NCI-H524 (cell line): ENCODE data around the gene AKT1S1.
A peak's percentile ranks its signal among the peaks of the same experiment; 100 is the strongest.
"Not testable (repeated sequence)": the region's sequence is repeated elsewhere in the genome, so short reads cannot be mapped to it uniquely, and the experiment has no call there.

Experiments
- DNase-seq, 2 experiments: peaks; one replicate each; lab custom pipeline; 2025; lab: John Stamatoyannopoulos, UW

Gene AKT1S1

DNA sequence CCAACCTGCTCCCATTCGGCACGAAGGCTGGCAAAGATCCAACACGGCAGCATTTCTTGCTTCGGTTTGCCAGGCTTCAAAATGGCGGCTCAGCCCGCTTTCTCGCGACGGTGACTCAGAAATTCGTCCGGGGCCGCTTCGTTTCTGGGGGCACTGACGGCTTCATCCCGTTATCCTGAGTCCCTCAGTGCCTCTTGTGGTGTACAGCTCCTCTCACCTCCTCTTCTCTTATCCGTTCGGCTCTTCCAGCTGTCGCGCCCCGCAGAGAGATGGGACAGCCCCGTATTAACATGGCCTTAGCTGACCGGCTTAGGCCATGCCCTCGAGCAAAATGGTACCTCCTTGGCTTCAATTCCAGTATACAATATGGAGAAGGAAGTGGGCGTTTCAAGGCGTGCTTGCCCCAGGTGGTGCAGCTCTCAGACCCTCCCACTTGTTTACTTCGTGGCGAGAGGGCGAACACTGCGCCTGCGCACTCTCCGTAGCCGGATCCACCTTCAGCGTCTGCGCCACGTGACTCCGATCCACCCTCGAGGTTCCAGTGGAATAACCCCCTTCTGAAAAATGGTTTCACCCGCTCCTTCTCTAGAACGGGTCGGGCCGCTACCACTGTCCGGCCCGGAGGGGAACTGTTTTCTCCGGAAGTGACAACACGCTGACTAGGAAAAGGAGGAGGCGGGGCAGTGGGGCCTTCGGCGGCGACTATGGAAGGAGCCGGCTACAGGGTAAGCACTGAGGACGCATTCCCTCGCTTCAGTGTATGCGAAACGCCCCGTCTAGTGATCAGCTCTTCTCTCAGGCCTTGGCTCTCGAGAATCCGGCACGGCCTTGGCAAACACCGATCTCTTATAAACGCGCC lies at the start of gene AKT1S1, which contains the start of gene TBC1D17:
Gene AKT1S1, minus strand, starts transcription at position 336 of the 859 bp plus-strand sequence. CDS start 4,060 bp downstream, outside the sequence.
Gene TBC1D17, plus strand, starts transcription at position 683 of the 859 bp plus-strand sequence. Its CDS starts 22 bp downstream, at position 705.
- DNase-seq = peak; percentile 100

GRCh38 chr19:49926515-49926914 lies 49.4 kb upstream of the AKT1S1 start:
- DNase-seq = no peak

- no peak for DNase-seq
Observed at GRCh38 chr19:49925486-49925885, 48.3 kb upstream of the AKT1S1 start.

DNA sequence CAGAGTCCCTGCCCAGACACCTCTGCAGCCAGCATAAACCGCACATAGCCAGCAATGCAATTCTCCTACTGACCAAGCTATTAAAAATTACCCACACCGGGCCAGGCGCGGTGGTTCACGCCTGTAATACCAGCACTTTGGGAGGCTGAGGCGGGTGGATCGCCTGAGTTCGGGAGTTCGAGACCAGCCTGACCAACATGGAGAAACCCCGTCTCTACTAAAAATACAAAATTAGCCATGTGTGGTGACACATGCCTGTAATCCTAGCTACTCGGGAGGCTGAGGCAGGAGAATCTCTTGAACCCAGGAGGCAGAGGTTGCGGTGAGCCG lies 47.7 kb upstream of the AKT1S1 start:
- not testable (repeated sequence) for DNase-seq

DNA sequence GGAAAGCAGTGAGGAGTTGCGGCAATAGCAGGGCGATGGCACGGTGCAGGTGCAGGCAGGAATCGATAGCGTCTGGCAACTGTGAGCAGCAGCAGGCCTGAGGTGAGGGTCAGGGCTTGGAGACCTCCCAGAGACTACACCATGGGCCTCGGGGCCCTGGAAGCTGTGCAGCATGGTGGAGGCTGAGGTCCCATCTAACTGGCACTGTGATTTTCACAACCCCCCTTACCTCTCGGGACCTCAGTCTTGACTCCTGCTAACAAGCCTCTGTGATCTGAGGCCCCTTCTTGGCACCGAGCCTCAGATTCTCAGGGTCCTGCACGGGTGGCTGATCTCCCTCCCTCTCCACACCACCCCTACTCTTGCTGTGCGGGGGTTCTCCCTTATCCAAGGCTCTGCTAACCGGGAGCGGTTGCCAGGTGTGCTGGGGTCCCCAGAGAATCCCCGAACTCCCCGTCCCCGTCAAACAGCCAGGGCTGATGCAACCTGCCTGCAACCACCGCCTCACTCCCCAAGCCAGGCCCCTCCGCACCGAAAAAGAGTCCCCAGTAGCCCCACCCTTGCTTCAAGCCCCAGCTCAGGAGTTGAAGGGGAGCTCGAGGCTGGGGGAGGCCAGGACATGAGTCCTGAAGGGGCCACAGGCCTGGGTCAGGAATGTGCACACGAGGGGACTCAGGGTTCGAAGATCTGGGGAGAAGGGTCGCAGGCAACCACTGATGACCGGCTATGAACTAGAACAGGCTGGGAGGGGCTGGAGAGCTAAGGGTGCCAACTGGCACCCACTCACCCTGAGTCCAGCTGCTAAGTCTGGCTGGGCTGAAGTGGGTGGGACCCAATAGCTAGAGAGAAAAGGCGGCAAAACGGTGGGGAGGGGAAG lies 47.1 kb upstream of the AKT1S1 start:
- no peak for DNase-seq

DNA sequence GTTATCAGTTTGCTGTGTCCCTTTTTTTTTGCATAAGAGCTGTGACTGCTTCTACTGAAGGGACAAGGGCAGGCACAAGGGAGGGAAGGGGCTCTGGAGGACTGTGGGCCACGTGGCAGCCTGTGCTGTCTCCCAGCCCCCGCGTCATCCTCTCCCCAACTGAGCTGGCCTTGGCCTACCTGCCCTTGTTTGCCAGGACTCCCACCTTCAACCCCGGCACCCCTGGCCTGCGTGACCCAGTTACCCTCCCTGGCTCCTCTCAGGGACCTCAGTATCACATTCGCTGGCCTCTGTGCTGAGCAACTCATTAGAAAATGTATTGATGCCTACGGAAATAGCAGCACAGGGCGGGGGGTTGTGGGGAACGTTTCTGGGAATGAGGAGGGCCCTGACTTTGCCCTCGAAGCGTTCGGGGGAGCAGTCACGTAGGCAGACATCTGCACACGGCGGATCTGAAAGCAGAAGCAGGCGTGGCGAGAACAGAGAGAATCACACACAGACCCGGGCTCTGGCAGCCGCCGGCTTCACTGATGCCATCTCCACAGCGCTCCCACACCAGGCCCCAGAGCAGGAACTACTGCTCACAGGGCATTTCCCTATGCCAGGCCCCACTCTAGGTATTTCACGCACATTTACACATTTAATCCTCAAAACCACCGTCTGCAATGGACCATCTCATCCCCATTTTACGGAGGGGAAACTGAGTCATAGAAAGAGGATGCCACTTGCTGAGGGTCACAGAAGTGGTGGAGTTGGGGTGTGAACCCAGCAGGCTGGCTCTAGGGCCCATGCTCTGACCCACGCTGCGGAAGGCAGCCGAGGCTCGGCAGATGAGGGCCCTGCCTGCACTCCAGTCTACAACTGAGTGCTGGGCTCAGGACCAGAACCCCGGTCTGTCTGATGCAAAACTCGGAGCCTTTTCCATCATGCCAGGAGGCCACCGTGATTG lies 46.2 kb upstream of the AKT1S1 start:
- DNase-seq = no peak

DNA sequence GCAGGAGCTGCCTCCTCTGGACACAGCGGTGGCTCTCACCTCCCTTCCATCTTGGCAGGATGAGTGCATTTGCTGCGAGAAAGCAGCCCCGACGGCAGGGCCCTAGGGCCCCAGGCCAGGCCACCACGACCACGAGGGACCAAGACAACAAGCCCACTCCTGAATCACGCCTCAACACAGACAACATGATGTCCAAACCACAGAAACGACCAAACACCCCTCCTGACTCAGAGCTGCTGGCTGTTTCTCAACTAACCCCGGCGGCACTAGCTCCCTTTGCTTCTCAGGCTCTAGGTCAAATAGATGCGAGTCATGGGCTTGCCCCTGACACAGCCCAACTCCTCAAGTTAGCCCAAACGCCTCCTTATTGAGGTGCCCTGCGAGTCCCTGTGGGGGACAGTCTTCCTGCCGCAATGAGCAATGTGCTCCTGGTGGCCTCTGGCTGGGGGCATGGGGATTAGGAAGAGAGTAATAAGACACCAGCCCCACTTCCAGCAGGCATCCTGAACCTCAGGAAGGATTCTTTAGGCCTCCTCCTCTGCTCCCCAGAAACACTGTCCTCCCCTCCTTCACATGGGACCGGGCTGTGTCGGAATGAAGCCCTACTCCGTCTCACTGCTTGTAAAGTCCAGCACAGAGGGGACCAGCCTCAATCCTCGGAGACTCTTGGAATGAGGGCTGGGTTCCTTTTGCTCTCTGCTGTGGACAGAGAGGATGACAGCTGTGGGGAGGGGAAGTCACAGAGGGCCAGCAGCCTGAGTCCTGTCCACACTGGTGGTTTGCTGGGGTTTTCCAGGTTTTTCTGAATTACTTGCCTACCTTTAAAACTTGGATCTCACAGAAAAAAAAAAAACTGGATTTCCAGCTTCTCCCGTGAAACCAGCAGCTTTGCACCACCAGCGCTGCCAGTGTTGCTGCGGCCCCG lies 45.0 kb upstream of the AKT1S1 start:
- no peak for DNase-seq

- DNase-seq = no peak
Observed at GRCh38 chr19:49920624-49921363, 43.6 kb upstream of the AKT1S1 start.

DNA sequence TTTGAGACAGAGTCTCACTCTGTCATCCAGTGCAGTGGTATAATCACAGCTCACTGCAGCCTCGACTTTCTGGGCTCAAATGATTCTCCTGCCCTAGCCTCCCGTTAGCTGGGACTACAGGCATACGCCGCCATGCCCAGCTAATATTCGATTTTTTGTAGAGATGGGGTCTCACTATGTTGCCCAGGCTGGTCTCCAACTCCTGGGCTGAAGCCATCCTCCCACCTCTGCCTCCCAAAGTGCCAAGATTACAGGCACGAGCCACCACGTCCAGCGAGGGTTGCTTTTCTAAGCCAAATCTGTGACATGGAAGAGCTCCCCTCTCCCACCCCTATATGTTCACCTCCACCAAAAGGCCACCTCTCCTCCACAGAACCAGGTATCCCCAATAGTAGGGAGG lies 40.9 kb upstream of the AKT1S1 start:
- DNase-seq = no peak

GRCh38 chr19:49916839-49917733 lies 39.9 kb upstream of the AKT1S1 start:
- DNase-seq = peak in 1 of 2 experiments; percentile 15

GRCh38 chr19:49915271-49915670 lies 38.1 kb upstream of the AKT1S1 start:
- DNase-seq = no peak

DNA sequence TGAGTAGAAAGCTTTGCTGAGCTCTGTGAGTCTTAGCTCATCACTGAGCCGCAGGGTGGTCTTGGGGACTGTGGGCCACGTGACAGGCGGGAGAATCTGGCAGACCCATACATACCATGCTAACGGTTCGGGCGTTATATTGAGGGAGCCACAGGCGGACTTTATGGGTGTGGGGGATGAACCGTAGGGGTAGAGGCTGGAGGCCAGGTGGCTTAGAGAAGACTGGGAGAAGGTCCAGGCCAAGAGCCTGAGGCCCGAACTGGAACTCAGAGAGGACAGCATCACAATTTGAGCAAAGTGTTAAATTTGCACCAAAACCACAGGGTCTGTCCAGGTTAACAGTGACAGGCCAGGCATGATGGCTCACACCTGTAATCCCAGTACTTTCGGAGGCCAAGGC lies 36.6 kb upstream of the AKT1S1 start:
- DNase-seq = no peak

DNA sequence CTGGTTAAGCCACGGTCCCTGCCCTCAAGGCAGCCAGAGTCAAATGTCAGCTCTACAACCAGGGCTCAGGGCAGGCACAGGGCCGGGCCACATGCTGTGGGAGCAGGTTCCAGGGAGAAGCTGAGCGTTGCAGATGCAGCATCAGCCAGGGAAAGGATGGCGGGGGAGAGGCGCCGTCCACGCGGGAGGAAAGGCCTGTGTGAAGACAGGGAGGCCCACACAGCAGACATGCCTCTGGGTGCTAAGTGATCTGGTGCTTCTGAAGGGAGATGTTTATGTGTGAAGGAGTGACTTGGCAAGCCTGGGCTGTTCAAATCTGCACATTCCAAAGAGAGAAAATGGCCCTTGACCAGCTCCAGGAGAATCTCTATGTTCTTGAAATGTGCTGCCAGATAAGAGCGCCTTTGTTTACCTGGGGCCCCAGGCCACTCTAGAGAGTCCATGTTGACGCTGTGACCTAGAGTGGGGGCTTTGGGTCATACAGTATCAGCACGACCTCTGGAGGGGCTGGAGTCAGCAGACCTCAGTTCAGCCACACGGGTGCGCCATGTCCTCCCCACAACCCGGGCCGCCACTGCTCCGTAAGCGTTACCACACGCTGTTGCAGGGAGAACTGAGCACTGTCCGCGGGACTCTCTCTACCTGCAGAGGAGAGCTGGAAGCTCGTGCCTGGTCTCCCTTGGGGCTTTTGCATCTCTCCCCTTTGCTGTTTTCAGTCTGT lies 36.0 kb upstream of the AKT1S1 start:
- DNase-seq = no peak

DNA sequence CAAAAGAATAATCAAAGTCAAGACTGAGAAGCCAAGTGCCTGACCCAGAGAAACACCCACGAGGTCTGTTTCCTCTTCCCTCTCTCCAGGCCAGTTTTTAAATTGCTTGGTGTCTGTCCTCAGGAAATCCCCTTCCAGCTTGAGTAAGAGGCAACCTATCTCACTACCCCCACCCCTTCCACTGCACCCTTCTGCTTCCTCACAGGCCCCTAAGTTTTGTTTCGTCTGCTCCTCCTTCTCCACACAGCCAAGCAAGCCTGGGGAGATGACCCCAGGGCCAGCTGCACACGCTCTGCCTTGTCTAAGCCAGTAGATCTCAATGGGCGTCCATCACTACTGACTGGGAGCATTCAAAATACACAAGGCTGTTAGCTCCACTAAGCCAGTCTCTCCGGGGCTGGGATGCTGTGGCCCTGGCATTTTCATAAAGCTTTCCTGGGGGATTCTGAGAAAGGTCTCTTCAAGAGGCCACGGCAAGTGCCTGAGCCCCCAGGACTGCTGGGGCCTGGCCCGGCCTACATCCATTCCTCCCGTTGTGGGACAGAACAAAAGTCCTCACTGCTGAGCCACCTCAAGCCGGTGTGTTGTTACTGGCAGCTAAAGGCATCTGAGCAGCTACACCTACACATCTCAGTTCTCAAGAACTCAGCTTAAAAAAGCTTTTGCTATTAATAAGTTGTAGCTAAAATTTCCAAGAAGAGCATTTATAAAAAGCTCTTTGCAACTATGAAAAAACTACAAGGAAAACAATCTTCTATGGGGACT lies 34.4 kb upstream of the AKT1S1 start:
- DNase-seq = no peak

DNA sequence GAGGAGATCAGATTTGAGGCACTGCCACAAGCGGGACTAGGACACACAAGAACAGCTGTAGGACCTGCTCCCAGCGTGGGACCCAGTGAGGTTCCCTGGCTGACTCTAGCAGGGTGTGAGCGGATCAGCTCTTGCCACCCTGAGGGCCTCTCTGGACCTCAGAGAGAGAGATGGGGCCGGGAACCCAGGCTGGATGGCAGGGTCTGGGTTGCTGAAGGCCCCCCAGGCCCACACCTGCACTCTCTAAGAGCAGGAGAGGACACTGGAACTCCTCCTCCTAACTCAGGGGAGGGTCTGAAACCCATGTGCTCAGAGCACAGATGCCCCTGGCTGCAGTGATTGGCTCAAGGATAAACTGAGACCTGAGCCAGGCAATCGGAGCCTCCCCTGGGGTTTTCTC lies 33.0 kb upstream of the AKT1S1 start:
- DNase-seq = no peak

DNA sequence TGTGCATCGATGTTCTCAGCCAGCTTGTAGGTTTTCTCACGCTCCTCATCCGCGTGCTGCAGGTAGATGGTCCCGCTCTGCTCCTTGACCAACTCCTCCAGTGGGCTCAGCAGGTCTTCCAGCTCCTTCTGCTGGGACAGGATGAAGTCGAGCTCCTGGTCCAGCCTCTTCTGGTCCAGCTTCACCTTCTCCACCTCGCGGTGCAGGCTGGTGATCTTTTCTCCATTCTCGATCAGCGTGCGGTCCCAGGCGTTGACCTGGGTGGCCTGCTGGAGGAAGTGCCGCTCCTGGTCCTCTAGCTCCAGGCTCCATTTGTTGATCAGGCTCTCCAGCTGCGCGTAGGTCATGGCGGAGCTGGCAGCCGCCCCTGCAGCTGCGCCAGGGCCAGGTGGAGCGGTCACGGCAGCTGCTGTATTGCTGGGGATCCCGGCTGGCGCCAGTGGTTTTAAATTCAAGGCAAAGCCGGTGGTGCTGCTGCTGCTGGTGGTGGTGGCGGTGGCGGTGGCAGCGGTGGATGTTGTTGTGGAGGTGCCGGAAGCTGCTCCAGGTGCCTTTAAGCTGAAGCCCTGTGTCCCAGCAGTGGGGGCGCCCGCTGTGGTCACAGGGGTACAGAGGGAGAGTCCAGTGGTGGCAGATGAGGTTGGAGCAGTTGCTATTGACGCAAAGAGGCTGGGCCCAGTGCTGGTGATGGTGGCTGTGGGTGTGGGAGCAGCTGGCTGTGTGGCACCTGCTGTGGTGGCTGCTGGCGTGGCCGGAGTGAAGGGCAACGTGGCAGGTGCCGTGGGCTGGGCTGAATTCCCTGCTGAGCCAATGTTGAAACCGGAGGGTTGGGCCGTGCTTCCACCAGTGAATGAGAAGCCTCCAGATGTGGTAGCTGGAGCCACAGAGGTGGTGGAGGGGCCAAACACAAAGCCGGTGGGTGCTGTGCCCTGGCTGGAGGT lies 31.6 kb upstream of the AKT1S1 start:
- no peak for DNase-seq
